HEK293 (cell line): ENCODE results near the gene PIK3C2B.

Experiments
- KLF10 ChIP-seq: fragments of 450-650 bp; IDR thresholded peaks from 2 replicates; pipeline ENCODE4 v1.5.1; 2018; ENCODE audit warnings: missing biosample characterization, mild to moderate bottlenecking, missing genetic modification characterization
- KLF16 ChIP-seq: fragments of 450-650 bp; formaldehyde crosslinking; IDR thresholded peaks from 2 replicates; pipeline ENCODE4 v1.5.1; 2017; ENCODE audit warnings: missing biosample characterization, missing genetic modification characterization
- PATZ1 ChIP-seq: fragments of 450-650 bp; formaldehyde crosslinking; IDR thresholded peaks from 2 replicates; pipeline ENCODE4 v1.5.1; 2016; ENCODE audit warnings: missing biosample characterization, missing genetic modification characterization
- PRDM1 ChIP-seq: fragments of 450-650 bp; formaldehyde crosslinking; IDR thresholded peaks from 2 replicates; pipeline ENCODE4; 2016; ENCODE audit warnings: missing biosample characterization, missing genetic modification characterization
- PRDM10 ChIP-seq: fragments of 450-650 bp; formaldehyde crosslinking; IDR thresholded peaks from 2 replicates; pipeline ENCODE4 v1.5.1; 2016; ENCODE audit warnings: missing biosample characterization, missing genetic modification characterization
- REST ChIP-seq: fragments of 450-650 bp; formaldehyde crosslinking; IDR thresholded peaks from 2 replicates; pipeline ENCODE4 v1.5.1; 2016; ENCODE audit warnings: missing biosample characterization, missing genetic modification characterization
- ZBTB17 ChIP-seq: fragments of 450-650 bp; formaldehyde crosslinking; IDR thresholded peaks from 2 replicates; pipeline ENCODE4 v1.5.1; 2016; ENCODE audit warnings: missing biosample characterization, missing genetic modification characterization
- ZBTB44 ChIP-seq: fragments of 450-650 bp; IDR thresholded peaks from 2 replicates; pipeline ENCODE4 v1.5.1; 2018; ENCODE audit warnings: missing biosample characterization, mild to moderate bottlenecking, missing genetic modification characterization
- ZBTB48 ChIP-seq: fragments of 450-650 bp; formaldehyde crosslinking; IDR thresholded peaks from 2 replicates; pipeline ENCODE4 v1.5.1; 2016; ENCODE audit warnings: missing biosample characterization, missing genetic modification characterization
- ZIC2 ChIP-seq: fragments of 450-650 bp; formaldehyde crosslinking; IDR thresholded peaks from 2 replicates; pipeline ENCODE4 v1.5.1; 2016; ENCODE audit warnings: missing biosample characterization, missing genetic modification characterization
- ZNF112 ChIP-seq: fragments of 450-650 bp; formaldehyde crosslinking; IDR thresholded peaks from 2 replicates; pipeline ENCODE4 v1.5.0; 2017; ENCODE audit warnings: missing biosample characterization, missing genetic modification characterization
- ZNF223 ChIP-seq: fragments of 450-650 bp; formaldehyde crosslinking; IDR thresholded peaks from 2 replicates; pipeline ENCODE4 v1.5.1; 2016; ENCODE audit warnings: missing biosample characterization, missing genetic modification characterization
- ZNF248 ChIP-seq: fragments of 450-650 bp; formaldehyde crosslinking; IDR thresholded peaks from 2 replicates; pipeline ENCODE4 v1.5.1; 2017; ENCODE audit warnings: missing biosample characterization, missing genetic modification characterization
- ZNF423 ChIP-seq: fragments of 450-650 bp; formaldehyde crosslinking; IDR thresholded peaks from 2 replicates; pipeline ENCODE4 v1.5.1; 2016; ENCODE audit warnings: missing biosample characterization, missing genetic modification characterization
- ZNF433 ChIP-seq: fragments of 450-650 bp; formaldehyde crosslinking; IDR thresholded peaks from 2 replicates; pipeline ENCODE4 v1.5.1; 2016; ENCODE audit warnings: missing biosample characterization, missing genetic modification characterization, low read depth
- ZNF561 ChIP-seq: fragments of 450-650 bp; IDR thresholded peaks from 2 replicates; pipeline ENCODE4 v1.5.1; 2018; ENCODE audit warnings: missing biosample characterization, missing genetic modification characterization, borderline replicate concordance
- ZNF585B ChIP-seq: fragments of 450-650 bp; formaldehyde crosslinking; IDR thresholded peaks from 2 replicates; pipeline ENCODE4 v1.5.1; 2016; ENCODE audit warnings: missing biosample characterization, missing genetic modification characterization
- ZNF600 ChIP-seq: fragments of 450-650 bp; formaldehyde crosslinking; IDR thresholded peaks from 2 replicates; pipeline ENCODE4 v1.5.1; 2016; ENCODE audit warnings: missing biosample characterization, missing genetic modification characterization
- ZNF76 ChIP-seq: fragments of 450-650 bp; formaldehyde crosslinking; IDR thresholded peaks from 2 replicates; pipeline ENCODE4; 2016; ENCODE audit warnings: low read depth, missing biosample characterization, missing genetic modification characterization, borderline replicate concordance
- ZNF785 ChIP-seq: fragments of 450-650 bp; formaldehyde crosslinking; IDR thresholded peaks from 2 replicates; pipeline ENCODE4 v1.5.1; 2016; ENCODE audit warnings: missing biosample characterization, missing genetic modification characterization
- ZSCAN30 ChIP-seq: fragments of 450-650 bp; IDR thresholded peaks from 2 replicates; pipeline ENCODE4 v1.5.1; 2018; ENCODE audit warnings: missing biosample characterization, mild to moderate bottlenecking, missing genetic modification characterization, moderate library complexity

The PIK3C2B gene

GRCh38 chr1:204446413-204447111 lies 48.0 kb downstream of the PIK3C2B start (continued):
- TF ChIP-seq ZNF561 (tag by site-specific recombination), result peak; percentile 40; the same call in 1 of the 2 replicates
- 0 out of 2 replicates have a peak, but pooled peaks have one; percentile 12 for TF ChIP-seq ZNF785
- peak; percentile 41; the same call in 1 of the 2 replicates for TF ChIP-seq KLF16 (tag by site-specific recombination)
- peak; percentile 20; the same call in 1 of the 2 replicates for TF ChIP-seq PRDM1 (tag by site-specific recombination)
- 0 out of 2 replicates have a peak, but pooled peaks have one; percentile 29 for TF ChIP-seq ZNF76 (tag by site-specific recombination)
- no peak for TF ChIP-seq ZNF423
- peak; percentile 56; the same call in 1 of the 2 replicates for TF ChIP-seq PATZ1
- TF ChIP-seq ZSCAN30 (tag by site-specific recombination), result no peak
- peak; percentile 64 for TF ChIP-seq ZIC2 (tag by site-specific recombination)
- no peak for TF ChIP-seq ZNF223
- TF ChIP-seq REST, result no peak
- TF ChIP-seq ZNF248 (tag by site-specific recombination), result no peak
- no peak for TF ChIP-seq ZNF433 (tag by site-specific recombination)
- TF ChIP-seq ZBTB48 (tag by site-specific recombination), result peak; percentile 78; the same call in 1 of the 2 replicates
- TF ChIP-seq KLF10 (tag by site-specific recombination), result 0 out of 2 replicates have a peak, but pooled peaks have one; percentile 14
- TF ChIP-seq PRDM10, result peak; percentile 35; the same call in 1 of the 2 replicates
- TF ChIP-seq ZNF600 (tag by site-specific recombination), result peak; percentile 74
- TF ChIP-seq ZBTB44, result 0 out of 2 replicates have a peak, but pooled peaks have one; percentile 14
- no peak for TF ChIP-seq ZNF112 (tag by site-specific recombination)
- no peak for TF ChIP-seq ZNF585B
- peak; percentile 53; the same call in 1 of the 2 replicates for TF ChIP-seq ZBTB17 (tag by site-specific recombination)
